Cardiac septum (tissue), 1 donor: ENCODE measurements around the gene MICAL1. TPM values are rescaled to one million over a fixed set of nuclear protein-coding genes. Genes with fewer than 3 reads are reported as not detected.
A peak's percentile ranks its signal among the peaks of the same experiment; 100 is the strongest.

Source experiments
- DNase-seq: peaks from one replicate; pipeline ENCODE4 v3.0.0-alpha.2; 2020; ENCODE audit warnings: low spot score
- intact Hi-C: fragments of 100-400 bp; cut with DNase I; formaldehyde crosslinking; loops from one replicate; pipeline ENCODE4 v1.14.0; 2022
- total RNA-seq: library from RNA; stranded (reverse); fragmentation: NEBNext Ultra II Directional; extraction: Animal tissue kit (Norgen Biotek cat#: 25700); gene quantifications from one replicate; pipeline ENCODE4 v1.2.1, GENCODE V29; 2021
- donor health status: DM: no; HTN: no; CAD: no.

Gene MICAL1
- total RNA-seq, 1 donor from 2014 or later: 7.7 TPM

DNA sequence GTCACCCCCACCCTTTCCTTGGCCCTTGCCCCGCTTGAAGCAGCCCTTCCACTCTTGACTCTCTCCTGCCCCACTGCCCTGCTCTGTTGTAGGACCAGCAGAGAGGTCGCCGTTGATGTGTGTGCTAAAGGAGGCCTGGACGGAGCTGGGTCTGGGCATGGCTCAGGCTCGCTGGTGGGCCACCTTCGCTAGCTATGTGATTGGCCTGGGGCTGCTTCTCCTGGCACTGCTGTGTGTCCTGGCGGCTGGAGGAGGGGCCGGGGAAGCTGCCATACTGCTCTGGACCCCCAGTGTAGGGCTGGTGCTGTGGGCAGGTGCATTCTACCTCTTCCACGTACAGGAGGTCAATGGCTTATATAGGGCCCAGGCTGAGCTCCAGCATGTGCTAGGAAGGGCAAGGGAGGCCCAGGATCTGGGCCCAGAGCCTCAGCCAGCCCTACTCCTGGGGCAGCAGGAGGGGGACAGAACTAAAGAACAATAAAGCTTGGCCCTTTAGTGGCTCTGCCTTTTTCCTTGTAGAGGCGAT, 12.1 kb downstream of the MICAL1 start:
- intact Hi-C loops: loop anchor here (5.0 kb wide), 1 partner anchor 39 kb away; the partner anchor contains the start of gene ZBTB24
- DNase-seq: no peak

GRCh38 chr6:109442393-109442924, 13.1 kb downstream of the MICAL1 start:
- intact Hi-C loops: loop anchor here (5.0 kb wide), 1 partner anchor 40 kb away; the partner anchor contains the start of gene ZBTB24
- DNase-seq: no peak

DNA sequence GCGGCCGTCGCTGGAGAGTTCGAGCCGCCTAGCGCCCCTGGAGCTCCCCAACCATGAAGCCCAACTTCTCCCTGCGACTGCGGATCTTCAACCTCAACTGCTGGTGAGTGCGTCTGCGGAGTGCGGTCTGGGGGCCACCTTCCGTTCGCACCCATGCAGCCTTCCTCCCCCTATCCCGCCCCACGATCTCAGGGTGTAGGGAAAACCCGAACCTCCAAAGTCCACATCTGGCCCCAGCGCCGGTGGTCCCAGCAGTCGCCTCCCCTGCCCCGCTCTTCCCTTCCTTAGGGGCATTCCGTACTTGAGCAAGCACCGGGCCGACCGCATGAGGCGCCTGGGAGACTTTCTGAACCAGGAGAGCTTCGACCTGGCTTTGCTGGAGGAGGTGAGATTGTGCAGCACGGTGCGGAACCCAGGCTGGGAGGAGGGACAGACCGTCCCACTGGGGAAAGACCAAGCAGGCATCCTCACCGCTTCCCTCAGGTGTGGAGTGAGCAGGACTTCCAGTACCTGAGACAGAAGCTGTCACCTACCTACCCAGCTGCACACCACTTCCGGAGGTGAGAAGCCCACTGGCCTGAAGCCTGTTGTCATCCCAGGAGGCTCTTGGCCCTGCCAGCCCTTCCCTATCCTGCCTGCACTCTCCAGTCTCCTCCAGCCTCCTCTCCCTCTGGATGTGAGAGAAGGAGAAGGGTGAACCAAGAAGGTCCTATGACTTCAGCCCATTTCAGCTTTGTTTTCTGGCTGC, 14.3 kb downstream of the MICAL1 start:
- DNase-seq: no peak
- intact Hi-C loops: loop anchor here (2.0 to 5.0 kb wide), 2 partner anchors 41 to 58 kb away; partner anchors contain the start of genes CD164 and ZBTB24

DNA sequence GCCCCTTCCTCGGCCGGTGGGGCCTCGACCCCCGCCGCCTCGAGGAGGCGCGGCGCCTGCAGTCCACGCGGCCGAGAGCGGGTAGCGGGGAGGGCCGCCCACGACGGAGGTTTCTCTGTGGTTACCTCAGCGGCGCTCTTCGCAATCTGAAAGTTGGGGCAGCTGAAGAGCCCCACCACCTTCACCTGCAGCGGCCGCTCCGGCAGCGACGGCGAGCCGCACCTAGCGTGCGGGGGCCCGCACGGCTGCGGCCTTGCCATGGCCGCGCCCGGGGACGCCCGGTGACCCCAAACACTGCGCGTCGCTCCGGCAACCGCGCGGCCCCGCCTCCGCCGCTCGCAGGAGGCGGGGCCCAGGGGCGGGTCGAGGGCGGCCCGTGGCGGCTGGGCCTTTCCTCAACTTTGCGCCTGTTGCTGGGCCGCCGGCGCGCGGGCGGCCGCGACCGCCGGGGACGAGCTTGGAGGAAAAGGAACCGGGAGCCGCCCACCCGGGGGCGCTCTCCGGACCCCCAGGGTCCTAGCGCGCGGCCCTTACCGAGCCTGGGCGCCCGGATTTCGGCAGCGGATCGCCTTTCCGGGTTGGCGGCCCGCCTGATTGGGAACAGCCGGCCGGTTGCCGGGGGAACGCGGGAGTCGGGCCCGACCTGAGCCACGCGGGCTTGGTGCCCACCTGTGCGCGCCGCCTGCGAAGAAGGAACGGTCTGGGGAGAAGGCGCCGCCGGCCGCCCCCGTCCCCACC, 15.1 kb downstream of the MICAL1 start, which contains the start of the genes PPIL6 and SMPD2:
PPIL6 (minus strand) TSS at position 298 of the 738 bp plus-strand sequence; CDS start at position 260, 38 bp downstream.
SMPD2 (plus strand) TSS at position 394 of the 738 bp plus-strand sequence. CDS start 398 bp downstream, outside the sequence.
- peak; percentile 95 for DNase-seq
- intact Hi-C loops: loop anchor here (2.0 to 5.0 kb wide), 2 partner anchors 42 to 58 kb away; partner anchors contain the start of genes CD164 and ZBTB24

- intact Hi-C loops: no loop called here
- no peak for DNase-seq
These were observed 19.5 kb downstream of the MICAL1 start for GRCh38 chr6:109436041-109436440.

GRCh38 chr6:109434456-109434855, 21.1 kb downstream of the MICAL1 start:
- no peak for DNase-seq

DNA sequence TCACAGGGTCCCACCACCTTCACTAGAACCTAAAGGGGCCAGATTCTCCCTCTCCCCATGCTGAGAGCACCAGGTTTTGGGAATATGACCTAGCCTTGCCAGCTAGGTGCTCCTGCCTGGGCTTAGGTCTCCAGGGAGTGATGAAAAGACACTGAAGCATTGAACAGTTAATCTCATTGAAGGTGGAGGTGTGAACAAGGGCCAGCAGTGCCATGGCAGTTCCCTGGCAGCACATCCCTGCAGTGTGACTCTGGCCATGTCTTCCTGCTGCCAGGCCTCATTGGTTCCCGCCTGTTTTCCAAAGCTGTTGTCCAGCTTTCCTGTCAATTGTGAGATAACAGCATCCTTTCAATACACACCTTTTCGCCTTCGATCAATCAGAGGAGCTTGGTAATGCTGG, 26.1 kb downstream of the MICAL1 start:
- no peak for DNase-seq
- intact Hi-C loops: no loop called here

More at GRCh38 chr6:109434456-109434855, 21.1 kb downstream of the MICAL1 start:
- intact Hi-C loops: no loop called here

GRCh38 chr6:109428889-109429477, 26.6 kb downstream of the MICAL1 start:
- intact Hi-C loops: no loop called here

DNA sequence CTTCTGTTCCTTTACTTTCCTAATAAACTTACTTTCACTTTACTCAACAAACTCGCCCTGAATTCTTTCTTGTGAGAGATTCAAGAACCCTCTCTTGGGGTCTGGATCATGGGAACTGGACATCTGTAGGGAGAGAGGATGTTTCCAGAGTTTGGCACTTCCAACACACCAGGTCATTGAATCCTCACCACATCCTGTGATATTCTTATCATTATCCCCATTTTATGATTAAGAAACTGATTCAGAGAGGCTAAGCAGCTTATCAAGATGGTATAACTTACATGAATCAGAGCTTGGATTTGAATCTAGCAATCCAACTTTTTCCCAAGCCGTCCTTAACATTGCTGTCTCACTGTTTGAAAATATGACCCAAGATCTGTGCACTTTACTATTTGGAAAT, 30.6 kb downstream of the MICAL1 start:
- DNase-seq: no peak
- intact Hi-C loops: no loop called here

More at GRCh38 chr6:109428889-109429477, 26.6 kb downstream of the MICAL1 start:
- DNase-seq: no peak

- DNase-seq: no peak
- intact Hi-C loops: no loop called here
These were observed 34.4 kb downstream of the MICAL1 start for GRCh38 chr6:109421184-109421583.

- intact Hi-C loops: no loop called here
- DNase-seq: no peak
These were observed 34.8 kb downstream of the MICAL1 start for GRCh38 chr6:109420751-109421150.

DNA sequence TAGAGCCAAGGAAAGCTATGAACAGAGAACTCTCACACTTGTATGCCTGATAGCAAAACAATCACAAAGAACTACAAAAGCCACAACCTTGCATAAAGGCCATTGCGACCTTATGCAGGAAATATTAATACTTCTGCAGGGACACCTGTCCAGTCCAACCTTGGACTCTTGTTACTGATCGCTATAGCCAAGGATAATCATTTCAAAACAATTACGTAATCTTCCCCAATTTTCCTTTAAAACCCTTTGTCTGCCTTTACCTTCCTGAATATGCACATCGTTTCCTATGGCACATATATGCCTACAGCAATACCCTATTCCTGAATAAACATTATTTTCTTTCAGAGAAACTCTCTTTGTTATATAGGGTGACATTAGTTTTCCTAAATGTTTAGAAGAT, 37.9 kb downstream of the MICAL1 start:
- intact Hi-C loops: no loop called here
- DNase-seq: no peak

DNA sequence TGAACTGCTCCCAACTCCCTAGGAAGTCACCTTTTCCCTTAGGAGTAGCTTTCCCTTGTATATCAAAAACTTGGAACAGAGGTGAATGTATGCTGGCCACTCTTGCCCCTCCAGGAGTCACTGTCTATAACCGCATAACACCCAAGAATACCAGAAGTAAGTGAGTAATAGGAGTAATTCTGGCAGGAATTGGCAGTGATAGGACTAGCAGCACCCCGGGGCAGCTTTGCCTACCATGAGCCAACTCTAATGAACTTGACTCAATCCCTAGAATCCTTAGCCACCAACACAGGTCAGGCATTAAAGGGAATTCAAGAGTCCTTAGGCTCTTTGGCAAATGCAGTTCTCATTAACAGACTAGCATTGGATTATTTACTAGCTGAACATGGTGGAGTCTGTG, 44.5 kb downstream of the MICAL1 start:
- DNase-seq: no peak
- intact Hi-C loops: no loop called here

- intact Hi-C loops: no loop called here
- DNase-seq: no peak
These were observed 49.4 kb downstream of the MICAL1 start for GRCh38 chr6:109406196-109406595.

DNA sequence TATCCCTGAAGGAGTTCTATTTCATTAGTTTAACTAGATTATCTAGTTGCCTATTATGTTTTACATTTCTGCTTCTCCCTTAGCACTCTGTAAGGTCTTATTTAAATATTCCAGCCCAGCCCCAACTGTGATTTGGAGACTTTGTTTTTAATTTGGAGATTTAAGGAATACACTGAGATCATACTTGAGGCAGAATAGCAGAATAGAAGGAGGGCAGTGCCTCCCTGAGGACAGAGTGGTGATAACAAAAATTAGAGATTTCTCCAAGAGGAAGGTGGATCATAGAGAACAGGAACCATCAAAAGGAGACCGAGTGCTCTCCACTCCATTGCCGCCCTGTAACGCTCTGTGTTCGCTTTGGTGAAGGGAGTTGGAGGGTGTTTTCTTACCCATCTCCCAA, 58.6 kb downstream of the MICAL1 start:
- intact Hi-C loops: no loop called here

DNA sequence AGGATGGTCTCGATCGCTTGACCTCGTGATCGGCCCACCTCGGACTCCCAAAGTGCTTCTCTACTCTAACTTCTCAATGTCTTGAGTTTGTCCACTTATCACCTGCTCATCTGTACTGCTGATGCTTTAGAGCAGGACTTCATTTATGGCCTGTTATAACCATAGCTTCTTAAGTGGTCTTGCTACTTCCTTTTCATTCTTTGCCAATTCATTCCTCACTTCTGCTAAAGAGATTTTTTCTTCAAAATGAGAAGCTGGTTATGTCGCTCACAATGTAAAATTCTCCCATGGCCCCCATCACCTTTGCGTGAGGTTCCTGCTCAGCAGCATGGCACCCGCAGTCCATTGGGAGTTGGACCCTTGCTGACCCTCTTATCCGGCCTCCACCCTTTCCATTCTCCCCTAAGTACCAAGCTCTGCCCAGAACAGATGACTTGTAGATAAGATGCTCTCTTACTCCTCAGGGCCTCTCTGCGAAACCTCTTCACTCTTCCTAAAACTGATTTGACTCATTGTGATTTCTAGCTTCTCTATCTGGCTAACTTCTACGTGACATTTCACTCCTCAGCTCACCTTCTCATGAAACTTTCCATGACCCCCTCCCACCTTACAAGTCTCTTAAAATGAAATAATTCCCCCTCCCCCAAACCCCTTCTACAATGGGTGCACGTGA, 59.4 kb downstream of the MICAL1 start:
- no peak for DNase-seq
- intact Hi-C loops: no loop called here

More for the DNA sequence above, 58.6 kb downstream of the MICAL1 start:
- DNase-seq: no peak
